Lung (tissue), 12 donors: ENCODE measurements around the gene MAPK14. TPM values are rescaled to one million over a fixed set of nuclear protein-coding genes. Genes with fewer than 3 reads are reported as not detected.

Experiments
- ATAC-seq: fragments of 200-7000 bp; cut with Tn5 transposase; one replicate; pipeline ENCODE4 v1.9.1; 2020; ENCODE audit warnings: moderate number of reproducible peaks; ENCODE audit not compliant: insufficient read depth, low FRiP score
- DNase-seq, 3 donors: peaks; one replicate each; pipeline ENCODE4 v3.0.0-alpha.2; 2013 to 2017
- H3K27ac ChIP-seq, 2 donors: one replicate each; pipeline ENCODE4 v1.5.1; 2013; ENCODE audit warnings: mild to moderate bottlenecking in 2 of 2, moderate library complexity in 2 of 2, control low read depth in 1 of 2, inconsistent platforms in 1 of 2, low read depth in 1 of 2, low read length in 1 of 2
- H3K27me3 ChIP-seq, 3 donors: one replicate each; pipeline ENCODE4 v1.5.1; 2013; ENCODE audit warnings: low read length in 2 of 3; ENCODE audit not compliant: control insufficient read depth in 3 of 3, insufficient read depth in 3 of 3
- H3K36me3 ChIP-seq, 4 donors: one replicate each; pipeline ENCODE4 v1.5.1; 2013; ENCODE audit warnings: low read length in 4 of 4, mild to moderate bottlenecking in 1 of 4, moderate library complexity in 1 of 4; ENCODE audit not compliant: control insufficient read depth in 4 of 4, insufficient read depth in 4 of 4
- H3K4me1 ChIP-seq, 5 donors: one replicate each; pipeline ENCODE4 v1.5.1; 2013; ENCODE audit warnings: low read length in 5 of 5, mild to moderate bottlenecking in 2 of 5, moderate library complexity in 1 of 5; ENCODE audit not compliant: control insufficient read depth in 5 of 5, insufficient read depth in 5 of 5
- H3K4me3 ChIP-seq: one replicate; pipeline ENCODE4 v1.5.1; 2013; ENCODE audit warnings: mild to moderate bottlenecking, control low read depth, moderate library complexity
- H3K9ac ChIP-seq, 2 donors: one replicate each; pipeline ENCODE4 v1.5.1; 2013; ENCODE audit warnings: low read length in 2 of 2, control low read depth in 1 of 2; ENCODE audit not compliant: insufficient read depth in 1 of 2
- H3K9me3 ChIP-seq, 4 donors: one replicate each; pipeline ENCODE4 v1.5.1; 2013; ENCODE audit warnings: low read length in 3 of 4, mild to moderate bottlenecking in 1 of 4, moderate library complexity in 1 of 4; ENCODE audit not compliant: control insufficient read depth in 4 of 4, insufficient read depth in 3 of 4
- WGBS, 2 donors: extraction: QIAGEN DNeasy Blood & Tissue Kit; methylation state at CpG; one replicate each; pipeline ENCODE4 v1.1.7; 2013; 5-methylcytosine and 5-hydroxymethylcytosine counted together
- polyA plus RNA-seq, 2 donors: library from polyadenylated mRNA; stranded (reverse); fragments of 200-250 nt; gene quantifications; one replicate each; pipeline ENCODE4 v1.2.1, GENCODE V29; 2013
- total RNA-seq, 2 donors: library from RNA; depleted of rRNA in 1 of 2; stranded (reverse); fragments of >200 nt in 1 of 2; gene quantifications; one replicate each; pipeline ENCODE4 v1.2.1, GENCODE V29; 2014 to 2021
- TF ChIP-seq, protein P1 (sequence below): IDR thresholded peaks from 2 replicates; pipeline ENCODE4 v1.5.1; 2012; ENCODE audit warnings: mild to moderate bottlenecking; ENCODE audit errors: control extremely low read depth, extremely low read depth
- donor health status: control.
- donor health status: control.
- donor health status: Bipolar disorder and iron deficiency.
- donor health status: healthy.
- donor health status: DM: yes; HTN: yes; CAD: no.

Gene MAPK14
- total and polyA plus RNA-seq, 4 donors: 12.8 to 93.3 (median 59.5) TPM

- H3K36me3 ChIP-seq: peaks cover 6 to 18% (median 13%) of the 10 kb centered on the region in 4 donors
- no peak for ATAC-seq
These were observed 33.6 kb downstream of the MAPK14 start for GRCh38 chr6:36061236-36061635.

GRCh38 chr6:36062247-36062646 lies 34.6 kb downstream of the MAPK14 start:
- no peak overlapping the region for H3K4me3 ChIP-seq
- DNase-seq (no peak), ATAC-seq (no peak)
- H3K9ac ChIP-seq: no peak overlapping the region
- no peaks in the 10 kb centered on the region for H3K27me3 ChIP-seq
- peaks cover 6 to 18% (median 13%) of the 10 kb centered on the region in 4 donors for H3K36me3 ChIP-seq
- 95 to 97% methylated on average over 2 of the region's 2 CpGs for WGBS, 2 donors
- no peaks in the 10 kb centered on the region for H3K9me3 ChIP-seq
- H3K27ac ChIP-seq: no peak overlapping the region
- H3K4me1 ChIP-seq: peaks cover 0 to 20% (median 15%) of the 10 kb centered on the region in 5 donors
- TF ChIP-seq, protein P1, sequence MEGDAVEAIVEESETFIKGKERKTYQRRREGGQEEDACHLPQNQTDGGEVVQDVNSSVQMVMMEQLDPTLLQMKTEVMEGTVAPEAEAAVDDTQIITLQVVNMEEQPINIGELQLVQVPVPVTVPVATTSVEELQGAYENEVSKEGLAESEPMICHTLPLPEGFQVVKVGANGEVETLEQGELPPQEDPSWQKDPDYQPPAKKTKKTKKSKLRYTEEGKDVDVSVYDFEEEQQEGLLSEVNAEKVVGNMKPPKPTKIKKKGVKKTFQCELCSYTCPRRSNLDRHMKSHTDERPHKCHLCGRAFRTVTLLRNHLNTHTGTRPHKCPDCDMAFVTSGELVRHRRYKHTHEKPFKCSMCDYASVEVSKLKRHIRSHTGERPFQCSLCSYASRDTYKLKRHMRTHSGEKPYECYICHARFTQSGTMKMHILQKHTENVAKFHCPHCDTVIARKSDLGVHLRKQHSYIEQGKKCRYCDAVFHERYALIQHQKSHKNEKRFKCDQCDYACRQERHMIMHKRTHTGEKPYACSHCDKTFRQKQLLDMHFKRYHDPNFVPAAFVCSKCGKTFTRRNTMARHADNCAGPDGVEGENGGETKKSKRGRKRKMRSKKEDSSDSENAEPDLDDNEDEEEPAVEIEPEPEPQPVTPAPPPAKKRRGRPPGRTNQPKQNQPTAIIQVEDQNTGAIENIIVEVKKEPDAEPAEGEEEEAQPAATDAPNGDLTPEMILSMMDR: no peak

More at GRCh38 chr6:36061236-36061635, 33.6 kb downstream of the MAPK14 start:
- H3K4me1 ChIP-seq: peaks cover 0 to 14% (median 8%) of the 10 kb centered on the region in 5 donors
- no peak for DNase-seq
- no peak overlapping the region for H3K9ac ChIP-seq
- H3K9me3 ChIP-seq: no peaks in the 10 kb centered on the region
- no peaks in the 10 kb centered on the region for H3K27me3 ChIP-seq
- WGBS, 2 donors: 48 to 71% methylated on average over 2 of the region's 2 CpGs
- H3K4me3 ChIP-seq: no peak overlapping the region
- no peak overlapping the region for H3K27ac ChIP-seq
- TF ChIP-seq, protein P1: no peak

GRCh38 chr6:36063318-36064060 lies 35.9 kb downstream of the MAPK14 start:
- Histone ChIP-seq H3K9me3 (no peaks in the 10 kb centered on the region), H3K27ac (no peak overlapping the region), H3K9ac (no peak overlapping the region), H3K36me3 (peaks cover 6 to 18% (median 13%) of the 10 kb centered on the region in 4 donors), H3K4me1 (peaks cover 0 to 23% (median 19%) of the 10 kb centered on the region in 5 donors), H3K4me3 (no peak overlapping the region), H3K27me3 (no peaks in the 10 kb centered on the region)
- TF ChIP-seq, protein P1: no peak
- WGBS, 2 donors: 92 to 94% methylated on average over 4 of the region's 4 CpGs
- DNase-seq (no peak), ATAC-seq (no peak)
